CD4-positive, alpha-beta T cell treated with Interleukin-4 for 1 hour (primary cell): Measurements from ENCODE around the gene TVP23A.
A peak's percentile ranks its signal among the peaks of the same experiment; 100 is the strongest.
"Not testable (repeated sequence)": the region's sequence is repeated elsewhere in the genome, so short reads cannot be mapped to it uniquely, and the experiment has no call there.

Source experiments
- DNase-seq, 2 donors: peaks; one replicate each; pipeline ENCODE4 v3.0.0-alpha.2; 2020 to 2022

TVP23A gene

GRCh38 chr16:10791048-10791447, 27.5 kb downstream of the TVP23A start:
- no peak for DNase-seq

GRCh38 chr16:10788630-10789029, 30.0 kb downstream of the TVP23A start:
- DNase-seq = not testable (repeated sequence)

GRCh38 chr16:10787304-10787703, 31.3 kb downstream of the TVP23A start:
- peak in 1 of 2 donors; percentile 27 for DNase-seq

GRCh38 chr16:10782628-10783027, 36.0 kb downstream of the TVP23A start:
- DNase-seq = no peak

- DNase-seq = no peak
Measured at GRCh38 chr16:10780628-10781027, 38.0 kb downstream of the TVP23A start.

- not testable (repeated sequence) for DNase-seq
Measured at GRCh38 chr16:10779908-10780307, 38.7 kb downstream of the TVP23A start.

GRCh38 chr16:10777356-10777755, 41.2 kb downstream of the TVP23A start:
- DNase-seq = no peak

GRCh38 chr16:10776923-10777322, 41.7 kb downstream of the TVP23A start:
- DNase-seq = not testable (repeated sequence)

- DNase-seq = peak in 1 of 2 donors; percentile 14
Measured at GRCh38 chr16:10776280-10776679, 42.3 kb downstream of the TVP23A start.

GRCh38 chr16:10770907-10771306, 47.7 kb downstream of the TVP23A start:
- DNase-seq = peak; percentile 27 to 29

GRCh38 chr16:10769381-10769780, 49.2 kb downstream of the TVP23A start:
- no peak for DNase-seq

GRCh38 chr16:10767127-10767526, 51.5 kb downstream of the TVP23A start:
- no peak for DNase-seq

- peak; percentile 61 to 76 for DNase-seq
Measured at GRCh38 chr16:10765772-10766171, 52.8 kb downstream of the TVP23A start.

- DNase-seq = no peak
Measured at GRCh38 chr16:10763456-10763855, 55.1 kb downstream of the TVP23A start.

- no peak for DNase-seq
Measured at GRCh38 chr16:10762336-10763016, 56.1 kb downstream of the TVP23A start.

GRCh38 chr16:10761373-10761772, 57.2 kb downstream of the TVP23A start:
- DNase-seq = no peak

GRCh38 chr16:10760858-10761257, 57.7 kb downstream of the TVP23A start:
- no peak for DNase-seq

GRCh38 chr16:10756574-10756973, 62.0 kb downstream of the TVP23A start:
- DNase-seq = no peak

GRCh38 chr16:10754941-10755340, 63.7 kb downstream of the TVP23A start:
- DNase-seq = no peak

- no peak for DNase-seq
Measured at GRCh38 chr16:10753670-10754069, 64.9 kb downstream of the TVP23A start.

- peak; percentile 38 to 63 for DNase-seq
Measured at GRCh38 chr16:10752843-10753523, 65.6 kb downstream of the TVP23A start.

GRCh38 chr16:10751291-10751697, 67.3 kb downstream of the TVP23A start:
- DNase-seq = no peak

GRCh38 chr16:10750793-10751192, 67.8 kb downstream of the TVP23A start:
- DNase-seq = no peak

GRCh38 chr16:10745841-10746240, 72.8 kb downstream of the TVP23A start:
- no peak for DNase-seq
